OCI-LY7 (cell line): ENCODE data around the gene SUPT3H.

Experiments
- CTCF ChIP-seq: fragments of 200-600 bp; sonication (generic); conservative IDR thresholded peaks from 2 replicates; pipeline ENCODE4 v1.5.1; 2014; ENCODE audit warnings: mild to moderate bottlenecking, antibody characterized with exemption, low read length, moderate library complexity, mixed read lengths
- EZH2phosphoT487 ChIP-seq: fragments of 200-600 bp; sonication (generic); IDR thresholded peaks from 2 replicates; pipeline ENCODE4 v1.6.1; 2018; ENCODE audit warnings: low read depth, borderline replicate concordance, mild to moderate bottlenecking, mixed run types, antibody characterized with exemption, low read length, moderate library complexity, mixed read lengths

- TF ChIP-seq EZH2phosphoT487 (no peak), CTCF (no peak)
These were observed 80.4 kb downstream of the SUPT3H start for GRCh38 chr6:45297320-45297719.
